HEK293 (cell line): Measurements from ENCODE around the gene PRDX3.
A peak's percentile ranks its signal among the peaks of the same experiment; 100 is the strongest.

Source experiments
- CTCF ChIP-seq: fragments of 450-650 bp; formaldehyde crosslinking; IDR thresholded peaks from 2 replicates; pipeline ENCODE4 v1.5.1; 2016; ENCODE audit warnings: missing biosample characterization, missing genetic modification characterization
- INSM2 ChIP-seq: fragments of 450-650 bp; formaldehyde crosslinking; IDR thresholded peaks from 2 replicates; pipeline ENCODE4 v1.5.1; 2016; ENCODE audit warnings: missing biosample characterization, missing genetic modification characterization
- RBAK ChIP-seq: fragments of 450-650 bp; formaldehyde crosslinking; IDR thresholded peaks from 2 replicates; pipeline ENCODE4 v1.5.1; 2016; ENCODE audit warnings: missing biosample characterization, missing genetic modification characterization
- SCRT2 ChIP-seq: fragments of 450-650 bp; formaldehyde crosslinking; IDR thresholded peaks from 2 replicates; pipeline ENCODE4 v1.5.1; 2016; ENCODE audit warnings: missing biosample characterization, missing genetic modification characterization
- YY2 ChIP-seq: fragments of 450-650 bp; formaldehyde crosslinking; IDR thresholded peaks from 2 replicates; pipeline ENCODE4 v1.5.1; 2016; ENCODE audit warnings: missing biosample characterization, missing genetic modification characterization
- ZBTB49 ChIP-seq: fragments of 450-650 bp; formaldehyde crosslinking; IDR thresholded peaks from 2 replicates; pipeline ENCODE4 v1.5.1; 2016; ENCODE audit warnings: missing biosample characterization, missing genetic modification characterization, low read depth
- ZNF112 ChIP-seq: fragments of 450-650 bp; formaldehyde crosslinking; IDR thresholded peaks from 2 replicates; pipeline ENCODE4 v1.5.0; 2017; ENCODE audit warnings: missing biosample characterization, missing genetic modification characterization
- ZNF169 ChIP-seq: fragments of 450-650 bp; formaldehyde crosslinking; IDR thresholded peaks from 2 replicates; pipeline ENCODE4 v1.5.1; 2016; ENCODE audit warnings: missing biosample characterization, missing genetic modification characterization
- ZNF19 ChIP-seq: fragments of 450-650 bp; formaldehyde crosslinking; IDR thresholded peaks from 2 replicates; pipeline ENCODE4; 2016; ENCODE audit warnings: missing biosample characterization, missing genetic modification characterization, low read depth
- ZNF221 ChIP-seq: fragments of 450-650 bp; formaldehyde crosslinking; IDR thresholded peaks from 2 replicates; pipeline ENCODE4 v1.5.1; 2017; ENCODE audit warnings: missing biosample characterization, missing genetic modification characterization, borderline replicate concordance
- ZNF280C ChIP-seq: fragments of 450-650 bp; formaldehyde crosslinking; IDR thresholded peaks from 2 replicates; pipeline ENCODE4 v1.5.1; 2016; ENCODE audit warnings: missing biosample characterization, missing genetic modification characterization
- ZNF37A ChIP-seq: fragments of 450-650 bp; IDR thresholded peaks from 2 replicates; pipeline ENCODE4 v1.5.1; 2018; ENCODE audit warnings: missing biosample characterization, missing genetic modification characterization
- ZNF398 ChIP-seq: fragments of 450-650 bp; formaldehyde crosslinking; IDR thresholded peaks from 2 replicates; pipeline ENCODE4 v1.5.1; 2017; ENCODE audit warnings: missing biosample characterization, missing genetic modification characterization
- ZNF416 ChIP-seq: fragments of 450-650 bp; formaldehyde crosslinking; IDR thresholded peaks from 2 replicates; pipeline ENCODE4 v1.5.1; 2016; ENCODE audit warnings: missing biosample characterization, missing genetic modification characterization
- ZNF518A ChIP-seq: fragments of 450-650 bp; formaldehyde crosslinking; conservative IDR thresholded peaks from 2 replicates; pipeline ENCODE4 v1.5.1; 2016; ENCODE audit warnings: low read depth, missing biosample characterization, missing genetic modification characterization
- ZNF529 ChIP-seq: fragments of 450-650 bp; formaldehyde crosslinking; IDR thresholded peaks from 2 replicates; pipeline ENCODE4 v1.5.1; 2017; ENCODE audit warnings: missing genetic modification characterization, missing biosample characterization; ENCODE audit not compliant: insufficient replicate concordance
- ZNF548 ChIP-seq: fragments of 450-650 bp; formaldehyde crosslinking; IDR thresholded peaks from 2 replicates; pipeline ENCODE4 v1.5.1; 2016; ENCODE audit warnings: missing biosample characterization, missing genetic modification characterization
- ZNF585B ChIP-seq: fragments of 450-650 bp; formaldehyde crosslinking; IDR thresholded peaks from 2 replicates; pipeline ENCODE4 v1.5.1; 2016; ENCODE audit warnings: missing biosample characterization, missing genetic modification characterization
- ZNF626 ChIP-seq: fragments of 450-650 bp; sonication (Bioruptor Pico); formaldehyde crosslinking; IDR thresholded peaks from 2 replicates; pipeline ENCODE4 v1.5.1; 2018; ENCODE audit warnings: missing biosample characterization, missing genetic modification characterization, inconsistent platforms
- ZNF645 ChIP-seq: fragments of 450-650 bp; formaldehyde crosslinking; IDR thresholded peaks from 2 replicates; pipeline ENCODE4; 2016; ENCODE audit warnings: missing biosample characterization, missing genetic modification characterization
- ZNF660 ChIP-seq: fragments of 450-650 bp; IDR thresholded peaks from 2 replicates; pipeline ENCODE4 v1.5.1; 2018; ENCODE audit warnings: missing biosample characterization, mild to moderate bottlenecking, missing genetic modification characterization
- ZNF776 ChIP-seq: fragments of 450-650 bp; formaldehyde crosslinking; IDR thresholded peaks from 2 replicates; pipeline ENCODE4 v1.5.0; 2017; ENCODE audit warnings: missing biosample characterization, missing genetic modification characterization, borderline replicate concordance

Gene PRDX3

GRCh38 chr10:119165171-119166117 is 13.2 kb downstream of the PRDX3 start, which contains the start of gene SFXN4 (continued):
- peak; percentile 68; the same call in 1 of the 2 replicates for TF ChIP-seq ZNF660
- no peak for TF ChIP-seq ZNF585B (tag by site-specific recombination)
- TF ChIP-seq ZNF548 = no peak
- no peak for TF ChIP-seq ZNF280C (tag by site-specific recombination)
- peak; percentile 15 for TF ChIP-seq ZNF398 (tag by site-specific recombination)
- TF ChIP-seq ZNF169 = no peak
- no peak for TF ChIP-seq ZBTB49
- peak; percentile 18; the same call in 1 of the 2 replicates for TF ChIP-seq CTCF (tag by site-specific recombination)
- TF ChIP-seq ZNF112 = no peak
- no peak for TF ChIP-seq ZNF221 (tag by site-specific recombination)
- TF ChIP-seq ZNF529 (tag by site-specific recombination) = no peak
- TF ChIP-seq ZNF626 = no peak
- TF ChIP-seq ZNF19 (tag by site-specific recombination) = no peak
- no peak for TF ChIP-seq RBAK (tag by site-specific recombination)
- TF ChIP-seq ZNF645 (tag by site-specific recombination) = no peak
- TF ChIP-seq INSM2 (tag by site-specific recombination) = no peak
- no peak for TF ChIP-seq ZNF518A (tag by site-specific recombination)
- TF ChIP-seq ZNF776 = no peak
- TF ChIP-seq YY2 (tag by site-specific recombination) = no peak
- TF ChIP-seq ZNF37A = no peak
- no peak for TF ChIP-seq ZNF416
- TF ChIP-seq SCRT2 = no peak
